Body of pancreas (tissue), 4 donors: ENCODE data around the gene ADIPOR1.

Experiments used
- POLR2A ChIP-seq, 3 donors: fragments of 450-650 bp; IDR thresholded peaks; one replicate each; pipeline ENCODE4 v1.6.1; 2016; ENCODE audit warnings: antibody characterized with exemption in 3 of 3, mild to moderate bottlenecking in 2 of 3
- TF ChIP-seq, protein P1 (sequence below), 7 experiments: fragments of 450-650 bp in 4 of 7; fragments of 200-600 bp in 3 of 7; sonication (generic) in 3 of 7; IDR thresholded peaks; one replicate each; pipeline ENCODE4 v1.5.1; 2016 to 2019; ENCODE audit warnings: antibody characterized with exemption in 7 of 7

DNA sequence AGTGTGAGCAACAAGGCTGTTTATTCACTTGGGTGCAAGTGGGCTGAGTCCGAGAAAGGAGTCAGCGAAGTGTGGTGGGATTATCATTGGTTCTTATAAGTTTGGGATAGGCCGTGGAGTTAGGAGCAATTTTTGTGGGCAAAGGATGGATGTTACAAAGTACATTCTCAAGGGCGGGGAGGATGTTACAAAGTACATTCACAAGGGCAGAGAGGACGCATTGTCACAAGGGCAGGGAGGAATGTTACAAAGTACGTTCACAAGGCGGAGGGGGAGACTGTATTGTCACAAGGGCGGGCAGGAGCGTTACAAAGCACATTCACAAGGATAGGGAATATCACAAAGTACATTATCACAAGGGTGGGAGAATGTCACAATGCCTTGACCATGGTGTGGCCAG is 43.9 kb upstream of the ADIPOR1 start:
- TF ChIP-seq, protein P1, sequence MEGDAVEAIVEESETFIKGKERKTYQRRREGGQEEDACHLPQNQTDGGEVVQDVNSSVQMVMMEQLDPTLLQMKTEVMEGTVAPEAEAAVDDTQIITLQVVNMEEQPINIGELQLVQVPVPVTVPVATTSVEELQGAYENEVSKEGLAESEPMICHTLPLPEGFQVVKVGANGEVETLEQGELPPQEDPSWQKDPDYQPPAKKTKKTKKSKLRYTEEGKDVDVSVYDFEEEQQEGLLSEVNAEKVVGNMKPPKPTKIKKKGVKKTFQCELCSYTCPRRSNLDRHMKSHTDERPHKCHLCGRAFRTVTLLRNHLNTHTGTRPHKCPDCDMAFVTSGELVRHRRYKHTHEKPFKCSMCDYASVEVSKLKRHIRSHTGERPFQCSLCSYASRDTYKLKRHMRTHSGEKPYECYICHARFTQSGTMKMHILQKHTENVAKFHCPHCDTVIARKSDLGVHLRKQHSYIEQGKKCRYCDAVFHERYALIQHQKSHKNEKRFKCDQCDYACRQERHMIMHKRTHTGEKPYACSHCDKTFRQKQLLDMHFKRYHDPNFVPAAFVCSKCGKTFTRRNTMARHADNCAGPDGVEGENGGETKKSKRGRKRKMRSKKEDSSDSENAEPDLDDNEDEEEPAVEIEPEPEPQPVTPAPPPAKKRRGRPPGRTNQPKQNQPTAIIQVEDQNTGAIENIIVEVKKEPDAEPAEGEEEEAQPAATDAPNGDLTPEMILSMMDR (IDR thresholded peaks at IDR 0.05) = no peak
- no peak for TF ChIP-seq POLR2A (IDR thresholded peaks at IDR 0.05)
